Mesendoderm (in vitro differentiated cells): Measurements from ENCODE around the gene GPR142.
A peak's percentile ranks its signal among the peaks of the same experiment; 100 is the strongest.

Source experiments
- DNase-seq: peaks from one replicate; pipeline ENCODE4 v3.0.0; 2013
- H2AK5ac ChIP-seq: 2 replicates; pipeline ENCODE4 v1.6.1; 2013; ENCODE audit warnings: low read length, inconsistent platforms
- H2BK120ac ChIP-seq: 2 replicates; pipeline ENCODE4 v1.6.1; 2013; ENCODE audit warnings: low read depth, mild to moderate bottlenecking, low read length, moderate library complexity, mixed read lengths
- H2BK15ac ChIP-seq: replicated peaks from 2 replicates; pipeline ENCODE4 v1.6.1; 2013; ENCODE audit warnings: low read depth, mild to moderate bottlenecking, moderate library complexity
- H2BK5ac ChIP-seq: 2 replicates; pipeline ENCODE4 v1.6.1; 2013; ENCODE audit warnings: low read length, inconsistent platforms
- H3K18ac ChIP-seq: 2 replicates; pipeline ENCODE4 v1.6.1; 2013; ENCODE audit warnings: mild to moderate bottlenecking, low read length, mixed read lengths
- H3K23ac ChIP-seq: one replicate; pipeline ENCODE4 v1.6.1; 2013; ENCODE audit warnings: low read length
- H3K27ac ChIP-seq: 2 replicates; pipeline ENCODE4 v1.5.1; 2013; ENCODE audit warnings: low read depth, mild to moderate bottlenecking, inconsistent platforms, low read length, moderate library complexity
- H3K27me3 ChIP-seq: 2 replicates; pipeline ENCODE4 v1.6.1; 2013; ENCODE audit warnings: low read length, control low read depth, mild to moderate bottlenecking, inconsistent platforms; ENCODE audit not compliant: insufficient read depth, poor library complexity
- H3K36me3 ChIP-seq: 2 replicates; pipeline ENCODE4 v1.6.1; 2013; ENCODE audit warnings: low read length, inconsistent platforms; ENCODE audit not compliant: control insufficient read depth, insufficient read depth
- H3K4ac ChIP-seq: one replicate; pipeline ENCODE4 v1.6.1; 2013; ENCODE audit warnings: low read depth, mild to moderate bottlenecking, low read length, moderate library complexity
- H3K4me1 ChIP-seq: 2 replicates; pipeline ENCODE4 v1.6.1; 2013; ENCODE audit warnings: low read depth, low read length, inconsistent platforms; ENCODE audit not compliant: control insufficient read depth
- H3K4me2 ChIP-seq: 2 replicates; pipeline ENCODE4 v1.6.1; 2013; ENCODE audit warnings: low read length
- H3K4me3 ChIP-seq: 2 replicates; pipeline ENCODE4 v1.5.1; 2013; ENCODE audit warnings: mild to moderate bottlenecking, low read length
- H3K56ac ChIP-seq: one replicate; pipeline ENCODE4 v1.6.1; 2013; ENCODE audit warnings: low read length
- H3K79me1 ChIP-seq: 2 replicates; pipeline ENCODE4 v1.6.1; 2013; ENCODE audit warnings: low read length, inconsistent platforms
- H3K79me2 ChIP-seq: 2 replicates; pipeline ENCODE4 v1.6.1; 2013; ENCODE audit warnings: mild to moderate bottlenecking, low read length; ENCODE audit not compliant: control insufficient read depth, insufficient read depth
- H3K9ac ChIP-seq: 2 replicates; pipeline ENCODE4 v1.6.1; 2013; ENCODE audit warnings: low read length, inconsistent platforms
- H4K5ac ChIP-seq: one replicate; pipeline ENCODE4 v1.6.1; 2013; ENCODE audit warnings: low read length
- H4K8ac ChIP-seq: one replicate; pipeline ENCODE4 v1.6.1; 2013; ENCODE audit warnings: low read depth, mild to moderate bottlenecking, control low read depth, low read length, moderate library complexity
- whole genome bisulfite sequencing: extraction: QIAGEN DNeasy Blood & Tissue Kit; methylation state at CpG from one replicate; pipeline ENCODE4 v1.1.7; 2013; ENCODE audit warnings: low lambda C conversion rate, missing lambda C conversion rate; ENCODE audit not compliant: insufficient coverage; ENCODE audit errors: extremely low coverage; 5-methylcytosine and 5-hydroxymethylcytosine counted together

GPR142 gene

GRCh38 chr17:74372426-74372825, 5.1 kb downstream of the GPR142 start:
- Histone ChIP-seq H2AK5ac (no peak overlapping the region), H3K27ac (no peak overlapping the region), H3K79me2 (no peaks in the 10 kb centered on the region), H2BK120ac (no peak overlapping the region), H3K9ac (no peak overlapping the region), H3K27me3 (no peaks in the 10 kb centered on the region), H4K8ac (no peak overlapping the region), H3K79me1 (no peaks in the 10 kb centered on the region), H4K5ac (no peak overlapping the region), H3K56ac (no peak overlapping the region), H3K4ac (no peak overlapping the region), H3K36me3 (no peaks in the 10 kb centered on the region), H2BK15ac (no peak overlapping the region), H3K4me3 (no peak overlapping the region), H3K4me2 (no peak overlapping the region), H2BK5ac (no peak overlapping the region), H3K18ac (no peak overlapping the region), H3K23ac (no peak overlapping the region), H3K4me1 (no peaks in the 10 kb centered on the region)
- WGBS, result no CpG with 5 or more reads among the region's 9 CpGs
- DNase-seq, result no peak

GRCh38 chr17:74373838-74374606, 6.7 kb downstream of the GPR142 start:
- Histone ChIP-seq H3K4me2 (no peak overlapping the region), H4K8ac (no peak overlapping the region), H2AK5ac (no peak overlapping the region), H2BK15ac (no peak overlapping the region), H3K4me1 (no peaks in the 10 kb centered on the region), H3K79me1 (no peaks in the 10 kb centered on the region), H3K79me2 (no peaks in the 10 kb centered on the region), H3K27ac (no peak overlapping the region), H2BK120ac (no peak overlapping the region), H3K56ac (no peak overlapping the region), H3K36me3 (no peaks in the 10 kb centered on the region), H3K9ac (no peak overlapping the region), H3K4me3 (no peak overlapping the region), H3K23ac (no peak overlapping the region), H4K5ac (no peak overlapping the region), H3K4ac (no peak overlapping the region), H3K27me3 (no peaks in the 10 kb centered on the region), H2BK5ac (no peak overlapping the region), H3K18ac (no peak overlapping the region)
- no CpG with 5 or more reads among the region's 15 CpGs for WGBS
- DNase-seq, result no peak

- Histone ChIP-seq H3K4me2 (no peak overlapping the region), H2AK5ac (no peak overlapping the region), H3K56ac (no peak overlapping the region), H3K4me3 (no peak overlapping the region), H4K8ac (no peak overlapping the region), H3K18ac (no peak overlapping the region), H3K79me1 (no peaks in the 10 kb centered on the region), H3K27me3 (no peaks in the 10 kb centered on the region), H3K4ac (no peak overlapping the region), H2BK120ac (no peak overlapping the region), H4K5ac (no peak overlapping the region), H3K4me1 (no peaks in the 10 kb centered on the region), H2BK5ac (no peak overlapping the region), H2BK15ac (no peak overlapping the region), H3K79me2 (no peaks in the 10 kb centered on the region), H3K36me3 (no peaks in the 10 kb centered on the region), H3K9ac (no peak overlapping the region), H3K23ac (no peak overlapping the region), H3K27ac (no peak overlapping the region)
- no peak for DNase-seq
- no CpG with 5 or more reads among the region's 3 CpGs for WGBS
Measured at GRCh38 chr17:74374858-74375257, 7.6 kb downstream of the GPR142 start.

- H3K9ac ChIP-seq, result peak overlapping the region; percentile 55
- H2BK15ac ChIP-seq, result no peak overlapping the region
- H2BK120ac ChIP-seq, result no peak overlapping the region
- no peak overlapping the region for H4K8ac ChIP-seq
- no peak overlapping the region for H2BK5ac ChIP-seq
- H3K18ac ChIP-seq, result no peak overlapping the region
- H3K27me3 ChIP-seq, result no peaks in the 10 kb centered on the region
- no peak overlapping the region for H2AK5ac ChIP-seq
- H3K4me2 ChIP-seq, result peak overlapping the region; percentile 64
- H3K56ac ChIP-seq, result peak overlapping the region; percentile 73
- no peaks in the 10 kb centered on the region for H3K36me3 ChIP-seq
- no peaks in the 10 kb centered on the region for H3K79me1 ChIP-seq
- H3K4me3 ChIP-seq, result no peak overlapping the region
- H4K5ac ChIP-seq, result no peak overlapping the region
- H3K79me2 ChIP-seq, result no peaks in the 10 kb centered on the region
- H3K4ac ChIP-seq, result no peak overlapping the region
- H3K23ac ChIP-seq, result no peak overlapping the region
- H3K4me1 ChIP-seq, result peaks cover 2% of the 10 kb centered on the region
- WGBS, result no CpG with 5 or more reads among the region's 20 CpGs
- DNase-seq, result peak; percentile 89
- no peak overlapping the region for H3K27ac ChIP-seq
Measured at GRCh38 chr17:74379495-74380085, 12.3 kb downstream of the GPR142 start.

- no peaks in the 10 kb centered on the region for H3K79me1 ChIP-seq
- H3K4me3 ChIP-seq, result no peak overlapping the region
- H4K5ac ChIP-seq, result no peak overlapping the region
- no peak overlapping the region for H2BK15ac ChIP-seq
- peak overlapping the region; percentile 55 for H3K9ac ChIP-seq
- H3K4me1 ChIP-seq, result peaks cover 2% of the 10 kb centered on the region
- H3K36me3 ChIP-seq, result no peaks in the 10 kb centered on the region
- H3K27me3 ChIP-seq, result no peaks in the 10 kb centered on the region
- peak overlapping the region; percentile 64 for H3K4me2 ChIP-seq
- H2BK5ac ChIP-seq, result no peak overlapping the region
- H3K56ac ChIP-seq, result peak overlapping the region; percentile 73
- H3K18ac ChIP-seq, result no peak overlapping the region
- H3K4ac ChIP-seq, result no peak overlapping the region
- H3K23ac ChIP-seq, result no peak overlapping the region
- H3K27ac ChIP-seq, result no peak overlapping the region
- H3K79me2 ChIP-seq, result no peaks in the 10 kb centered on the region
- H2BK120ac ChIP-seq, result no peak overlapping the region
- H2AK5ac ChIP-seq, result no peak overlapping the region
- H4K8ac ChIP-seq, result no peak overlapping the region
- peak; percentile 79 for DNase-seq
- WGBS, result no CpG with 5 or more reads among the region's 17 CpGs
Measured at GRCh38 chr17:74380086-74380958, 13.0 kb downstream of the GPR142 start.
